Tibial artery (tissue), 4 donors: Measurements from ENCODE around the gene PTPN2.

ENCODE experiments used
- DNase-seq, 2 donors: peaks; one replicate each; pipeline ENCODE4 v3.0.0-alpha.2; 2019
- H3K27ac ChIP-seq, 2 donors: fragments of 200-600 bp; sonication (generic) in 1 of 2; 1 replicate in 1 of 2; 2 replicates in 1 of 2; pipeline ENCODE4 v1.5.1; 2018 to 2019; ENCODE audit warnings: mild to moderate bottlenecking in 1 of 2
- H3K27me3 ChIP-seq, 2 donors: fragments of 200-600 bp; sonication (generic) in 1 of 2; one replicate each; pipeline versions ENCODE4 v1.5.1 to v1.6.0; 2016 to 2019
- H3K36me3 ChIP-seq, 3 donors: fragments of 200-600 bp; sonication (generic) in 2 of 3; one replicate each; pipeline ENCODE4 v1.5.1; 2016 to 2019; ENCODE audit warnings: mild to moderate bottlenecking in 2 of 3
- H3K4me1 ChIP-seq, 4 donors: fragments of 200-600 bp; sonication (generic) in 2 of 4; 1 replicate in 3 of 4; 2 replicates in 1 of 4; pipeline ENCODE4 v1.5.1; 2016 to 2019
- H3K4me3 ChIP-seq, 2 donors: fragments of 200-600 bp; sonication (generic) in 1 of 2; 1 replicate in 1 of 2; 2 replicates in 1 of 2; pipeline ENCODE4 v1.5.1; 2018 to 2019; ENCODE audit warnings: mild to moderate bottlenecking in 2 of 2
- H3K9me3 ChIP-seq, 3 donors: fragments of 200-600 bp; sonication (generic) in 1 of 3; one replicate each; pipeline ENCODE4 v1.5.1; 2016 to 2019
- intact Hi-C: fragments of 100-400 bp; cut with DNase I; formaldehyde crosslinking; loops from one replicate; pipeline ENCODE4 v1.15.0; 2023; ENCODE audit warnings: low total_unique reads
- TF ChIP-seq, protein P1 (sequence below), 2 experiments: fragments of 200-600 bp in 1 of 2; fragments of 450-650 bp in 1 of 2; IDR thresholded peaks; one replicate each; pipeline ENCODE4 v1.5.1; 2017 to 2019; ENCODE audit warnings: antibody characterized with exemption in 2 of 2, mild to moderate bottlenecking in 1 of 2, moderate library complexity in 1 of 2

The PTPN2 gene

GRCh38 chr18:12769644-12770440 is 114.2 kb downstream of the PTPN2 start:
- no peaks in the 10 kb centered on the region for H3K27me3 ChIP-seq
- H3K36me3 ChIP-seq: no peaks in the 10 kb centered on the region
- no peak overlapping the region for H3K4me3 ChIP-seq
- H3K27ac ChIP-seq: no peak overlapping the region
- DNase-seq: no peak
- H3K9me3 ChIP-seq: no peaks in the 10 kb centered on the region
- intact Hi-C loops: no loop called here
- TF ChIP-seq, protein P1, sequence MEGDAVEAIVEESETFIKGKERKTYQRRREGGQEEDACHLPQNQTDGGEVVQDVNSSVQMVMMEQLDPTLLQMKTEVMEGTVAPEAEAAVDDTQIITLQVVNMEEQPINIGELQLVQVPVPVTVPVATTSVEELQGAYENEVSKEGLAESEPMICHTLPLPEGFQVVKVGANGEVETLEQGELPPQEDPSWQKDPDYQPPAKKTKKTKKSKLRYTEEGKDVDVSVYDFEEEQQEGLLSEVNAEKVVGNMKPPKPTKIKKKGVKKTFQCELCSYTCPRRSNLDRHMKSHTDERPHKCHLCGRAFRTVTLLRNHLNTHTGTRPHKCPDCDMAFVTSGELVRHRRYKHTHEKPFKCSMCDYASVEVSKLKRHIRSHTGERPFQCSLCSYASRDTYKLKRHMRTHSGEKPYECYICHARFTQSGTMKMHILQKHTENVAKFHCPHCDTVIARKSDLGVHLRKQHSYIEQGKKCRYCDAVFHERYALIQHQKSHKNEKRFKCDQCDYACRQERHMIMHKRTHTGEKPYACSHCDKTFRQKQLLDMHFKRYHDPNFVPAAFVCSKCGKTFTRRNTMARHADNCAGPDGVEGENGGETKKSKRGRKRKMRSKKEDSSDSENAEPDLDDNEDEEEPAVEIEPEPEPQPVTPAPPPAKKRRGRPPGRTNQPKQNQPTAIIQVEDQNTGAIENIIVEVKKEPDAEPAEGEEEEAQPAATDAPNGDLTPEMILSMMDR (IDR thresholded peaks at IDR 0.05): no peak
- H3K4me1 ChIP-seq: no peaks in the 10 kb centered on the region

GRCh38 chr18:12769136-12769535 is 114.9 kb downstream of the PTPN2 start:
- intact Hi-C loops: no loop called here
- Histone ChIP-seq H3K36me3 (no peaks in the 10 kb centered on the region), H3K27ac (no peak overlapping the region), H3K4me3 (no peak overlapping the region), H3K9me3 (no peaks in the 10 kb centered on the region), H3K27me3 (no peaks in the 10 kb centered on the region), H3K4me1 (no peaks in the 10 kb centered on the region)
- TF ChIP-seq, protein P1 (IDR thresholded peaks at IDR 0.05): no peak
- DNase-seq: no peak

- Histone ChIP-seq H3K27ac (no peak overlapping the region), H3K36me3 (no peaks in the 10 kb centered on the region), H3K4me3 (no peak overlapping the region), H3K27me3 (no peaks in the 10 kb centered on the region), H3K4me1 (no peaks in the 10 kb centered on the region), H3K9me3 (no peaks in the 10 kb centered on the region)
- TF ChIP-seq, protein P1 (IDR thresholded peaks at IDR 0.05): no peak
- intact Hi-C loops: no loop called here
- no peak for DNase-seq
Measured at GRCh38 chr18:12768625-12769024, 115.4 kb downstream of the PTPN2 start.

- H3K27ac ChIP-seq: no peak overlapping the region
- H3K4me3 ChIP-seq: no peak overlapping the region
- no peak for DNase-seq
- no peaks in the 10 kb centered on the region for H3K36me3 ChIP-seq
- H3K9me3 ChIP-seq: no peaks in the 10 kb centered on the region
- H3K4me1 ChIP-seq: no peaks in the 10 kb centered on the region
- intact Hi-C loops: no loop called here
- TF ChIP-seq, protein P1 (IDR thresholded peaks at IDR 0.05): no peak
- H3K27me3 ChIP-seq: no peaks in the 10 kb centered on the region
Measured at GRCh38 chr18:12767580-12768155, 116.4 kb downstream of the PTPN2 start.

- TF ChIP-seq, protein P1 (IDR thresholded peaks at IDR 0.05): no peak
- no peaks in the 10 kb centered on the region for H3K27me3 ChIP-seq
- no peak overlapping the region for H3K4me3 ChIP-seq
- H3K4me1 ChIP-seq: no peaks in the 10 kb centered on the region
- H3K36me3 ChIP-seq: no peaks in the 10 kb centered on the region
- no peaks in the 10 kb centered on the region for H3K9me3 ChIP-seq
- DNase-seq: no peak
- intact Hi-C loops: no loop called here
- no peak overlapping the region for H3K27ac ChIP-seq
Measured at GRCh38 chr18:12766986-12767433, 117.0 kb downstream of the PTPN2 start.
